ENCODE results near the gene TOMM40L. TPM values are rescaled to one million over a fixed set of nuclear protein-coding genes. Genes with fewer than 3 reads are reported as not detected.

TOMM40L gene
- total and polyA plus RNA-seq, 2 donors (not counting 1 experiment from before 2014, with no cell fraction given): 11.1 to 11.7 TPM

- TF ChIP-seq EZH2 (IDR thresholded peaks at IDR 0.05; ENCODE audit: low read length, missing control alignments): no peak
- no peak for TF ChIP-seq CTCF (conservative IDR thresholded peaks at IDR 0.05 in 1 of 2, IDR thresholded peaks at IDR 0.05 in 1 of 2; ENCODE audit: low read depth in 1 of 2, low read length in 2 of 2)
- no peaks in the 10 kb centered on the region for H3K27me3 ChIP-seq (ENCODE audit: control insufficient read depth, insufficient read depth, low read length)
- no peaks in the 10 kb centered on the region for H3K79me2 ChIP-seq (ENCODE audit: control insufficient read depth, insufficient read depth, low read length)
- peak overlapping the region; percentile 61 for H3K9ac ChIP-seq (ENCODE audit: insufficient read depth, low read length)
- H3K27ac ChIP-seq (ENCODE audit: insufficient read depth, low read length): peak overlapping the region; percentile 90
- H3K36me3 ChIP-seq (ENCODE audit: control insufficient read depth, insufficient read depth, low read length): peaks cover 8% of the 10 kb centered on the region
- no peaks in the 10 kb centered on the region for H4K20me1 ChIP-seq (ENCODE audit: control insufficient read depth, extremely low read depth, insufficient read depth, low read length)
- DNase-seq (ENCODE audit: low read depth in 2 of 2): peak; percentile 80
- no peak overlapping the region for H3K4me3 ChIP-seq (replicated peaks in 1 of 4; ENCODE audit: control extremely low read depth in 1 of 4, insufficient read depth in 1 of 4, low read depth in 3 of 4, low read length in 4 of 4)
- H2AFZ ChIP-seq (ENCODE audit: low read length): peak overlapping the region; percentile 60
- peaks cover 14% of the 10 kb centered on the region for H3K4me1 ChIP-seq (ENCODE audit: control insufficient read depth, extremely low read depth, insufficient read depth, low read length)
- no peaks in the 10 kb centered on the region for H3K9me3 ChIP-seq (ENCODE audit: control insufficient read depth, insufficient read depth, low read depth, low read length)
- peak overlapping the region; percentile 28 for H3K4me2 ChIP-seq (ENCODE audit: extremely low read depth, insufficient read depth, low read length)
These were observed 8.7 kb upstream of the TOMM40L start for GRCh38 chr1:161216945-161217712.

GRCh38 chr1:161217831-161218230 lies 8.0 kb upstream of the TOMM40L start:
- Histone ChIP-seq H3K27me3 (ENCODE audit: control insufficient read depth, insufficient read depth, low read length) (no peaks in the 10 kb centered on the region), H3K27ac (ENCODE audit: insufficient read depth, low read length) (peak overlapping the region; percentile 90), H3K9ac (ENCODE audit: insufficient read depth, low read length) (no peak overlapping the region), H3K4me3 (replicated peaks in 1 of 4; ENCODE audit: control extremely low read depth in 1 of 4, insufficient read depth in 1 of 4, low read depth in 3 of 4, low read length in 4 of 4) (no peak overlapping the region), H3K4me1 (ENCODE audit: control insufficient read depth, extremely low read depth, insufficient read depth, low read length) (peaks cover 14% of the 10 kb centered on the region), H2AFZ (ENCODE audit: low read length) (no peak overlapping the region), H4K20me1 (ENCODE audit: control insufficient read depth, extremely low read depth, insufficient read depth, low read length) (no peaks in the 10 kb centered on the region), H3K9me3 (ENCODE audit: control insufficient read depth, insufficient read depth, low read depth, low read length) (no peaks in the 10 kb centered on the region), H3K79me2 (ENCODE audit: control insufficient read depth, insufficient read depth, low read length) (no peaks in the 10 kb centered on the region), H3K36me3 (ENCODE audit: control insufficient read depth, insufficient read depth, low read length) (peaks cover 8% of the 10 kb centered on the region), H3K4me2 (ENCODE audit: extremely low read depth, insufficient read depth, low read length) (no peak overlapping the region)
- TF ChIP-seq EZH2 (IDR thresholded peaks at IDR 0.05; ENCODE audit: low read length, missing control alignments): no peak
- TF ChIP-seq CTCF (conservative IDR thresholded peaks at IDR 0.05 in 1 of 2, IDR thresholded peaks at IDR 0.05 in 1 of 2; ENCODE audit: low read depth in 1 of 2, low read length in 2 of 2): no peak
- DNase-seq (ENCODE audit: low read depth in 2 of 2): no peak

- H3K27ac ChIP-seq (ENCODE audit: insufficient read depth, low read length): no peak overlapping the region
- H3K36me3 ChIP-seq (ENCODE audit: control insufficient read depth, insufficient read depth, low read length): peaks cover 8% of the 10 kb centered on the region
- H4K20me1 ChIP-seq (ENCODE audit: control insufficient read depth, extremely low read depth, insufficient read depth, low read length): no peaks in the 10 kb centered on the region
- no peaks in the 10 kb centered on the region for H3K79me2 ChIP-seq (ENCODE audit: control insufficient read depth, insufficient read depth, low read length)
- TF ChIP-seq CTCF (conservative IDR thresholded peaks at IDR 0.05 in 1 of 2, IDR thresholded peaks at IDR 0.05 in 1 of 2; ENCODE audit: low read depth in 1 of 2, low read length in 2 of 2) (no peak), EZH2 (IDR thresholded peaks at IDR 0.05; ENCODE audit: low read length, missing control alignments) (no peak)
- H3K4me2 ChIP-seq (ENCODE audit: extremely low read depth, insufficient read depth, low read length): no peak overlapping the region
- DNase-seq (ENCODE audit: low read depth in 2 of 2): no peak
- H2AFZ ChIP-seq (ENCODE audit: low read length): no peak overlapping the region
- no peaks in the 10 kb centered on the region for H3K27me3 ChIP-seq (ENCODE audit: control insufficient read depth, insufficient read depth, low read length)
- H3K4me3 ChIP-seq (replicated peaks in 1 of 4; ENCODE audit: control extremely low read depth in 1 of 4, insufficient read depth in 1 of 4, low read depth in 3 of 4, low read length in 4 of 4): no peak overlapping the region
- no peaks in the 10 kb centered on the region for H3K9me3 ChIP-seq (ENCODE audit: control insufficient read depth, insufficient read depth, low read depth, low read length)
- no peak overlapping the region for H3K9ac ChIP-seq (ENCODE audit: insufficient read depth, low read length)
- H3K4me1 ChIP-seq (ENCODE audit: control insufficient read depth, extremely low read depth, insufficient read depth, low read length): peaks cover 14% of the 10 kb centered on the region
These were observed 7.4 kb upstream of the TOMM40L start for GRCh38 chr1:161218301-161219077.
